Liver (tissue), 9 donors: ENCODE measurements around the gene MEIS1. TPM values are rescaled to one million over a fixed set of nuclear protein-coding genes. Genes with fewer than 3 reads are reported as not detected.

ENCODE experiments used
- DNase-seq: peaks from one replicate; pipeline ENCODE4 v3.0.0-alpha.2; 2017; ENCODE audit warnings: low spot score
- H3K27ac ChIP-seq, 2 donors: one replicate each; pipeline ENCODE4 v1.7.0; 2013; ENCODE audit warnings: inconsistent platforms in 2 of 2, low read length in 2 of 2, control low read depth in 1 of 2, low read depth in 1 of 2, mild to moderate bottlenecking in 1 of 2
- H3K27me3 ChIP-seq, 4 donors: one replicate each; pipeline versions ENCODE4 v1.6.1 to v1.7.0; 2013; ENCODE audit warnings: low read length in 3 of 4, inconsistent platforms in 1 of 4, mild to moderate bottlenecking in 1 of 4, moderate library complexity in 1 of 4; ENCODE audit not compliant: control insufficient read depth in 4 of 4, insufficient read depth in 4 of 4
- H3K36me3 ChIP-seq, 4 donors: one replicate each; pipeline versions ENCODE4 v1.6.1 to v1.7.0; 2013; ENCODE audit warnings: low read length in 3 of 4, mild to moderate bottlenecking in 3 of 4, low read depth in 1 of 4, moderate library complexity in 1 of 4; ENCODE audit not compliant: control insufficient read depth in 4 of 4, insufficient read depth in 3 of 4
- H3K4me1 ChIP-seq, 4 donors: one replicate each; pipeline versions ENCODE4 v1.6.1 to v1.7.0; 2013; ENCODE audit warnings: low read length in 3 of 4, mild to moderate bottlenecking in 3 of 4, moderate library complexity in 1 of 4; ENCODE audit not compliant: control insufficient read depth in 4 of 4, insufficient read depth in 4 of 4
- H3K4me3 ChIP-seq, 3 donors: one replicate each; pipeline versions ENCODE4 v1.6.1 to v1.7.0; 2013; ENCODE audit warnings: low read length in 3 of 3, control low read depth in 1 of 3, low read depth in 1 of 3, mild to moderate bottlenecking in 1 of 3
- H3K9ac ChIP-seq, 2 donors: one replicate each; pipeline ENCODE4 v1.7.0; 2013; ENCODE audit warnings: low read length in 2 of 2, mild to moderate bottlenecking in 2 of 2, moderate library complexity in 2 of 2, control low read depth in 1 of 2, low read depth in 1 of 2
- H3K9me3 ChIP-seq, 4 donors: one replicate each; pipeline versions ENCODE4 v1.6.1 to v1.7.0; 2013; ENCODE audit warnings: low read length in 3 of 4; ENCODE audit not compliant: control insufficient read depth in 4 of 4
- CTCF ChIP-seq: fragments of 150-350 bp; IDR thresholded peaks from 2 replicates; pipeline ENCODE4 v1.5.1; 2017; ENCODE audit warnings: improper control_type of control experiment, low read depth, low read length; ENCODE audit not compliant: missing input control
- EGR1 ChIP-seq, 2 donors: IDR thresholded peaks; 2 replicates each; pipeline ENCODE4 v1.6.1; 2016 to 2018; ENCODE audit warnings: antibody characterized with exemption in 2 of 2, low read depth in 2 of 2
- FOXA2 ChIP-seq: IDR thresholded peaks from 2 replicates; pipeline ENCODE4 v1.6.1; 2016; ENCODE audit warnings: antibody characterized with exemption
- GABPA ChIP-seq, 2 donors: IDR thresholded peaks in 1 of 2; conservative IDR thresholded peaks in 1 of 2; 2 replicates each; pipeline ENCODE4 v1.6.1; 2016; ENCODE audit warnings: antibody characterized with exemption in 2 of 2, mild to moderate bottlenecking in 1 of 2, moderate library complexity in 1 of 2
- HNF4A ChIP-seq, 2 donors: conservative IDR thresholded peaks; 2 replicates each; pipeline ENCODE4 v1.6.1; 2016; ENCODE audit warnings: antibody characterized with exemption in 2 of 2, mild to moderate bottlenecking in 2 of 2
- HNF4G ChIP-seq: IDR thresholded peaks from 2 replicates; pipeline ENCODE4 v1.6.1; 2016; ENCODE audit warnings: antibody characterized with exemption
- RXRA ChIP-seq, 2 donors: IDR thresholded peaks; 2 replicates each; pipeline ENCODE4 v1.6.1; 2017 to 2018; ENCODE audit warnings: antibody characterized with exemption in 2 of 2, mild to moderate bottlenecking in 1 of 2
- SP1 ChIP-seq: IDR thresholded peaks from 2 replicates; pipeline ENCODE4 v1.6.1; 2018; ENCODE audit warnings: antibody characterized with exemption, mild to moderate bottlenecking
- TAF1 ChIP-seq: conservative IDR thresholded peaks from 2 replicates; pipeline ENCODE4 v1.6.1; 2016; ENCODE audit warnings: antibody characterized with exemption, mild to moderate bottlenecking
- YY1 ChIP-seq: IDR thresholded peaks from 2 replicates; pipeline ENCODE4 v1.6.1; 2016; ENCODE audit warnings: antibody characterized with exemption, mild to moderate bottlenecking
- WGBS: extraction: QIAGEN DNeasy Blood & Tissue Kit; methylation state at CpG from one replicate; pipeline ENCODE4 v1.1.7; 2013; 5-methylcytosine and 5-hydroxymethylcytosine counted together
- polyA plus RNA-seq, 2 donors: library from polyadenylated mRNA; stranded (reverse) in 1 of 2; unstranded in 1 of 2; fragments of 200-250 nt in 1 of 2; fragments of >200 nt in 1 of 2; fragmentation: Nextera tagmentation in 1 of 2; extraction: Ambion mirVana in 1 of 2; gene quantifications; one replicate each; pipeline versions ENCODE4 v1.2.1 to v1.2.3, GENCODE V29; 2013 to 2015
- total RNA-seq, 2 donors: library from RNA; depleted of rRNA; stranded (reverse); fragments of >200 nt; gene quantifications; one replicate each; pipeline ENCODE4 v1.2.3, GENCODE V29; 2014
- TF ChIP-seq, protein P1 (sequence below): IDR thresholded peaks from 2 replicates; pipeline ENCODE4 v1.6.1; 2016; ENCODE audit warnings: antibody characterized with exemption
- donor health status: healthy.
- donor health status: healthy.
- donor health status: healthy.
- donor health status: healthy.
- donor health status: healthy.

MEIS1 gene
- total and polyA plus RNA-seq, 4 donors: 1.6 to 8.6 (median 5.5) TPM

- TF ChIP-seq RXRA (IDR thresholded peaks at IDR 0.05) (peak; percentile 25 to 52), TAF1 (no peak)
- TF ChIP-seq, protein P1, sequence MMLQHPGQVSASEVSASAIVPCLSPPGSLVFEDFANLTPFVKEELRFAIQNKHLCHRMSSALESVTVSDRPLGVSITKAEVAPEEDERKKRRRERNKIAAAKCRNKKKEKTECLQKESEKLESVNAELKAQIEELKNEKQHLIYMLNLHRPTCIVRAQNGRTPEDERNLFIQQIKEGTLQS: no peak
Measured at GRCh38 chr2:66522611-66523376, 87.9 kb downstream of the MEIS1 start (continued).

GRCh38 chr2:66523377-66523969 lies 88.5 kb downstream of the MEIS1 start:
- DNase-seq: no peak
- 86% methylated on average over 5 of the region's 5 CpGs for WGBS
- no peaks in the 10 kb centered on the region for H3K9me3 ChIP-seq
- no peaks in the 10 kb centered on the region for H3K27me3 ChIP-seq
- no peak overlapping the region for H3K9ac ChIP-seq
- no peak for TF ChIP-seq YY1
- TF ChIP-seq SP1: no peak
- no peak for TF ChIP-seq CTCF
- TF ChIP-seq FOXA2: no peak
- no peak for TF ChIP-seq HNF4A (conservative IDR thresholded peaks at IDR 0.05)
- no peak for TF ChIP-seq HNF4G
- TF ChIP-seq GABPA (IDR thresholded peaks at IDR 0.05 in 1 of 2, conservative IDR thresholded peaks at IDR 0.05 in 1 of 2): no peak
- no peak for TF ChIP-seq TAF1
- TF ChIP-seq EGR1 (IDR thresholded peaks at IDR 0.05; ENCODE audit: low read depth in 2 of 2): no peak
- no peak overlapping the region for H3K27ac ChIP-seq
- H3K4me1 ChIP-seq: peaks cover 3 to 31% (median 27%) of the 10 kb centered on the region in 4 donors
- no peaks in the 10 kb centered on the region for H3K36me3 ChIP-seq
- H3K4me3 ChIP-seq: no peak overlapping the region

- no peak overlapping the region for H3K9ac ChIP-seq
- TF ChIP-seq FOXA2 (peak; percentile 33), HNF4A (conservative IDR thresholded peaks at IDR 0.05) (peak in 1 of 2 donors; percentile 23), SP1 (no peak), YY1 (no peak)
- no peak for DNase-seq
- H3K4me3 ChIP-seq: no peak overlapping the region
- H3K36me3 ChIP-seq: no peaks in the 10 kb centered on the region
- peaks cover 3 to 31% (median 27%) of the 10 kb centered on the region in 4 donors for H3K4me1 ChIP-seq
- no peaks in the 10 kb centered on the region for H3K27me3 ChIP-seq
- WGBS: 77% methylated on average over 2 of the region's 2 CpGs
- no peak overlapping the region for H3K27ac ChIP-seq
- no peaks in the 10 kb centered on the region for H3K9me3 ChIP-seq
Measured at GRCh38 chr2:66523990-66524389, 89.1 kb downstream of the MEIS1 start.

GRCh38 chr2:66525606-66526005 lies 90.7 kb downstream of the MEIS1 start:
- WGBS: 83% methylated on average over 5 of the region's 5 CpGs
- no peak overlapping the region for H3K9ac ChIP-seq
- H3K4me1 ChIP-seq: peaks cover 3 to 33% (median 29%) of the 10 kb centered on the region in 4 donors
- no peak overlapping the region for H3K4me3 ChIP-seq
- H3K27me3 ChIP-seq: no peaks in the 10 kb centered on the region
- H3K36me3 ChIP-seq: no peaks in the 10 kb centered on the region
- H3K9me3 ChIP-seq: no peaks in the 10 kb centered on the region
- DNase-seq: no peak
- H3K27ac ChIP-seq: no peak overlapping the region
- TF ChIP-seq CTCF: no peak
